Renal pelvis (tissue), 4 donors: Measurements from ENCODE around the gene SIMC1. TPM values are rescaled to one million over a fixed set of nuclear protein-coding genes. Genes with fewer than 3 reads are reported as not detected.

ENCODE experiments used
- DNase-seq: peaks from one replicate; pipeline ENCODE4 v3.0.0-alpha.2; 2013
- polyA plus RNA-seq, 3 donors: library from polyadenylated mRNA; unstranded; fragments of 120-200 nt; gene quantifications; one replicate each; pipeline ENCODE4 v1.2.1, GENCODE V29; 2013; ENCODE audit not compliant: insufficient read length in 3 of 3

Gene SIMC1
- polyA plus RNA-seq, 3 donors, result 18.4 to 21.1 (median 19.8) TPM

- DNase-seq, result peak; percentile 91
These were observed 123.4 kb downstream of the SIMC1 start, which contains the start of gene KIAA1191 for GRCh38 chr5:176361437-176362232. TSS of gene KIAA1191 (minus strand) at chr5:176361764. CDS start at chr5:176359508, 2,256 bp downstream.

GRCh38 chr5:176362233-176362490 lies 123.9 kb downstream of the SIMC1 start:
- no peak for DNase-seq

GRCh38 chr5:176364765-176365350 lies 126.6 kb downstream of the SIMC1 start:
- DNase-seq, result no peak

GRCh38 chr5:176365351-176366231 lies 127.4 kb downstream of the SIMC1 start, which contains the start of gene ARL10:
TSS of gene ARL10 (plus strand) at chr5:176365487. CDS start at chr5:176365564, 77 bp downstream.
- DNase-seq, result peak; percentile 24

GRCh38 chr5:176366232-176366894 lies 128.1 kb downstream of the SIMC1 start:
- DNase-seq, result peak; percentile 8

- DNase-seq, result no peak
These were observed 130.5 kb downstream of the SIMC1 start for GRCh38 chr5:176368726-176369125.

GRCh38 chr5:176369934-176370711 lies 131.9 kb downstream of the SIMC1 start:
- no peak for DNase-seq

GRCh38 chr5:176371621-176372539 lies 133.7 kb downstream of the SIMC1 start:
- DNase-seq, result no peak

GRCh38 chr5:176373100-176373818 lies 135.0 kb downstream of the SIMC1 start:
- no peak for DNase-seq

- DNase-seq, result no peak
These were observed 141.7 kb downstream of the SIMC1 start for GRCh38 chr5:176379881-176380280.

- DNase-seq, result no peak
These were observed 143.2 kb downstream of the SIMC1 start for GRCh38 chr5:176381423-176381822.

- DNase-seq, result no peak
These were observed 143.8 kb downstream of the SIMC1 start for GRCh38 chr5:176381979-176382378.

GRCh38 chr5:176382721-176383120 lies 144.5 kb downstream of the SIMC1 start:
- DNase-seq, result no peak

- DNase-seq, result no peak
These were observed 145.2 kb downstream of the SIMC1 start for GRCh38 chr5:176383248-176383905.

- DNase-seq, result no peak
These were observed 145.7 kb downstream of the SIMC1 start for GRCh38 chr5:176383961-176384360.

- DNase-seq, result no peak
These were observed 146.2 kb downstream of the SIMC1 start for GRCh38 chr5:176384366-176384930.

- no peak for DNase-seq
These were observed 146.8 kb downstream of the SIMC1 start for GRCh38 chr5:176384991-176385390.

- DNase-seq, result no peak
These were observed 148.3 kb downstream of the SIMC1 start for GRCh38 chr5:176386491-176386890.
